ENCODE results near the gene BRD3.

BRD3 gene

DNA sequence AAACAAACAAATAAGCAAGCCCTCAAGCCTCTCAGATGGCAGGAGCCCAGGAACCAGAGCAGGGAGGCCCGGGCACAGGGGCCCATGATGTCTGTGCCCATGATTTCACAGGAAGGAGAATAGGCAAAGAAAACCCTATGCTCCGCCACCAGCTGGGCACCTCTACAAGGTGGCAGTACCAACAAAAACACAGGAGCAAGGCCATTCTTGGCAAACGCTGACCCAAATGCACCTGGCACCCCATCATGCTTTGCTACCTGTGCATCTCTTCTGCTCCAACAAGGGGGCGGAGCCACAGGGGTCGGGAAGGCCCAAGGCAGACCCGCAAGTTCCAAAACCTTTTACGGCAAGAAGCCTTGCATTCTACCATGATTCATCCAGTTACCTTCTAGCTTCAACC, 3.1 kb downstream of the BRD3 start:
- TF ChIP-seq, protein P1, sequence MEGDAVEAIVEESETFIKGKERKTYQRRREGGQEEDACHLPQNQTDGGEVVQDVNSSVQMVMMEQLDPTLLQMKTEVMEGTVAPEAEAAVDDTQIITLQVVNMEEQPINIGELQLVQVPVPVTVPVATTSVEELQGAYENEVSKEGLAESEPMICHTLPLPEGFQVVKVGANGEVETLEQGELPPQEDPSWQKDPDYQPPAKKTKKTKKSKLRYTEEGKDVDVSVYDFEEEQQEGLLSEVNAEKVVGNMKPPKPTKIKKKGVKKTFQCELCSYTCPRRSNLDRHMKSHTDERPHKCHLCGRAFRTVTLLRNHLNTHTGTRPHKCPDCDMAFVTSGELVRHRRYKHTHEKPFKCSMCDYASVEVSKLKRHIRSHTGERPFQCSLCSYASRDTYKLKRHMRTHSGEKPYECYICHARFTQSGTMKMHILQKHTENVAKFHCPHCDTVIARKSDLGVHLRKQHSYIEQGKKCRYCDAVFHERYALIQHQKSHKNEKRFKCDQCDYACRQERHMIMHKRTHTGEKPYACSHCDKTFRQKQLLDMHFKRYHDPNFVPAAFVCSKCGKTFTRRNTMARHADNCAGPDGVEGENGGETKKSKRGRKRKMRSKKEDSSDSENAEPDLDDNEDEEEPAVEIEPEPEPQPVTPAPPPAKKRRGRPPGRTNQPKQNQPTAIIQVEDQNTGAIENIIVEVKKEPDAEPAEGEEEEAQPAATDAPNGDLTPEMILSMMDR (IDR thresholded peaks at IDR 0.05; ENCODE audit: low read depth, low read length): no peak
- no peak for DNase-seq (ENCODE audit: extremely low read depth, low read depth)

DNA sequence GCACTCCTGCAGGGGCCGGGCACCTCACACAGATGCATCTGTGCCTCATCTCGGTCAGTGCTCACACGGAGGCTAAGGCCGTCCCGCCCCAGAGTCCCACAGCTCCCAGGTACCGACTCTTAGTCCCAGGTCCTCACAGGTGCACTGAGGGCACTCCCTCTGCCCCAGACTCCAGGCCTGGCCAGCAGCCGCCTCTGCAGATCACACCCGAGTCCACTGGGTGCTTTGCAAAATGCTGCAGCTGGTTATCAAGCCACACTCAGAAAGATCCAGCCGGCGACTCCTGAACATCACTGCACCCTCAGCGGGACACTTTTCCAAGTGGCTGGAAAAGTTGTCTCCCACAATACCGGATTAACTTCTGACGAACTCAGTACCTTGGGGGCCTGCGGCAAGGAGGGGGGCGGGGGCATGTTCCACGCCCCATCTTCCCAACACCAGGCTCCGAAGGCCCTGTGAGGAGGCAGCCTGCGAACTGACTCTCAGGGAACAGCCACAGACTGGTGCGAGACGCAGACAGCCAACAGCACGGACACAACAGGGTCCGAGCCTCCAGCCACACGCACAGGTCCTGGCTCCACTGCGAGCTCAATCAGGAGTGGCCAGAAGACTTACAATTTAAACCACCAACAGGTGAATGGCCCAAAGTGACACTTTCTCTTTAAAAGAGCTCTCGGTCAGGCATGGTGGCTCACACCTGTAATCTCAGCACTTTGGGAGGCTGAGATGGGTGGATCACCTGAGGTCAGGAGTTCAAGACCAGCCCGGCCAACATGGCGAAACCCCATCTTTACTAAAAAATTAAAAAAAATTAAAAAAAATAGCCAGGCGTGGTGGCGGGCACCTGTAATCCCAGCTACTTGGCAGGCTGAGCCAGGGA, 4.0 kb downstream of the BRD3 start:
- DNase-seq (ENCODE audit: extremely low read depth, low read depth): no peak
- TF ChIP-seq, protein P1 (IDR thresholded peaks at IDR 0.05; ENCODE audit: low read depth, low read length): no peak

DNA sequence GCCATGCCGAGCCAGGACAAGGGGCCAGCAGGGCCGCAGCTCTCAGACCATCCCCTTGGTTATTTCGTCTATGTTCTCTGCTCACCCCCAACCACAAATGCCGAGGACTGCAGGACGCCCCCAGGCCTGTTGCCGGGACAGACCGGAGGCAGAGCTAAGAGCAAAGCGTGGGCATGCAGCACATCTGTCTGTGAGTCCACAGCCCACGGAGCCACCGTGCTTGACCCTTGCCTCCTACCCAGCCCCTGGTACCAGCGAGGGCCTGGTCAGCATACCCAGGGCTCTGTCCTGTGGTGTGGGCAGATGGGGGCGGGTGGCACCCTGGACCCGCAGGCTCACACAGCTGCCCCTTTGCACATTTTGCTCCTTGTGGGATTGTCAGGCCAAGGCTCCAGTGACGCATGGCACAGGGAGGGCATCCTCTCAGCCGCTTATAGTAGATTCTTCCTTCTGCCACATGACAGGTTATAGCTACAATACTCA, 4.7 kb downstream of the BRD3 start:
- no peak for DNase-seq (ENCODE audit: extremely low read depth, low read depth)
- TF ChIP-seq, protein P1 (IDR thresholded peaks at IDR 0.05; ENCODE audit: low read depth, low read length): no peak

DNA sequence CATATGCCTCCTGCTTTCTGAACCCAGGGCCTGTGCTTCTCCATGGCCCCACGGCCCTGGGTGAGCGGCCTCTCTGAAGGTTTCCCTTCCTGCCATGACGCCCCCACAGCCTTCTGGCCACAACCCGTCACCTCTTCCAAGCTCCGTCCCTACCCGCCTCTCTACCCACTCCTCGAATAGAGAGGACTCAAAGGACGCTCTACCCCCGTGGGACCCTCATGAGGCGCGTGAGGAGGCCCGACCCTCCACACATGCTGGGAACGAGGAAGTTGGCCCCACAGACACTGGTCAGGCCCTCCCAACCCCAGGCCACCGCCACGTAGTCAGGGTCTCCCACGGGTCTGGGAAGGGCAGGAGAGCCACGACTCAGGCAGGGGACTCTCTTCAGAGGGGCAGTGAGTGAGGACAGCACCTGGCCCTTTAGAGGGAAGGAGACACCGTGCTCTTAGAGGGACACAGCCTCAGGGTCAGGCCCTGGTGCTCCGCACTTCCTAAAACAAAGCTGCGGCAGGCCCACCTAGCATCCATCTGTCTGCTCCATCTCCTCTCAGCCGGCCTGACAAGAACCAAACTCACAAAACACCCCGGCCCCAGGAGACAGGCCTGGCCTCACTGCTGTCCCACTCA, 5.3 kb downstream of the BRD3 start:
- DNase-seq (ENCODE audit: extremely low read depth, low read depth): no peak
- TF ChIP-seq, protein P1 (IDR thresholded peaks at IDR 0.05; ENCODE audit: low read depth, low read length): no peak

DNA sequence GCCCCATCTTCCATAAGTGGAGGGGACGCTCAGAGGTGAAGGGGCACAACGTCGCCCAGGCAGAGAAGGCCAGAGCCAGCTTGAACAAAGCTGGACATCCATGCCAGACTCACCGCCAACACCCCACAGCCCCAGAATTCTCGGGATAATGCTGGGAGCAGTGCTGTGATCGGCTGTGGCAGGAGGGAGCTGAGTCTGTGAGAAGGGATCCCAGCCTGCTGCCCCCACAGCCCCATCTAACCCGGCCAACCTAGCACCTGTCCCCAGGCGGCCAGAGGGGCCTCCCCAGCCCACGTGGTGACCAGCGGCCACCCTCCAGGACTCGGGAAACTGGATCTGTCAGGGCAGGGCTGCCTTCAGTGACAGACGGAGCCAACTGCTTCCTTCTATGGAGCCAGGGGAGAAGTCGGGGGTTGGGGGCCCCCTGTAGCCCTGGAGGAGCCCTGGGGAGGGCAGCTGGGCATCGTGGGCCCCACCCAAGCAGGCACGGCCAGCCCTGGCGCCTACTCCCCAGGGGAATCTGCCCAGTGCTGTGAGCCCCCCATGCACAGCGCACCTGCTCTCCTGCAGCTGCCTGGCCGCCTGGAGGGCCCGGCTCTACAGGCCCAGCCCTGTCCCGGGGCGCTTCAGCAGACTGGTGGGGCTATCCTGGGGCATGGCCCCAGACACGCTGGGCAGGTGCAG, 6.0 kb downstream of the BRD3 start:
- no peak for DNase-seq (ENCODE audit: extremely low read depth, low read depth)
- TF ChIP-seq, protein P1 (IDR thresholded peaks at IDR 0.05; ENCODE audit: low read depth, low read length): no peak

DNA sequence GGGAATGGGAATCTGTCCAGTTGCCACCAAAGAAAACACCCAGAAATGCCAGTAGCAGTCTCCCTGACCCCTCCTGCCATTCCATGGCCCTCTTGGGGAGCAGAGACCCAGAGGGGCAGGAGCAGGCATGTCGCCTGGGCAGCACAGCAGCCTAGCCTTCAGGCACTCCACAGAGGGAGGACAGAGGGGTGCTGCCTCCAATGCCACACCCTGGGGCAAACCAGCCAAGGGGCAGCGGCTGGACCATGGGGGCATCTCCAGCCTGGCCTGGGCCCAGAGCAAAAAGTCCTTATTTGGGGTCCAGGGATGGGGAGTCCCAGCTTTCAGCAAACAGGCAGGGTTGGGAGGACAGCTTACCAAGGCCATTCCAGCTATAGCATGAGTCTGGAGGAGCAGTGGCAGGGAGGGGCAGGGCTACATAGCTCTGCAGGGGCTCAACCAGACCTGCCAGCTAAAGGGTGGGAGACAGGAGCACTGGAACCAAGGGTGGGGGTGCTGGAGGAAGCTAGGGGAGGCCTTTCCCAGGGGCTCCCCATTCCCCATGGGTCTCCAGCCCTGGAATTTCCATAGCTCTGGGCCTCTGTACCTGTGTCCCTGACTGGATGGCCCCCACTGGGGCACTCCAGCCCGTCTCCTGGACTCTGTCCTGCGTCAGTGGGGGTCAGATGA, 6.7 kb downstream of the BRD3 start:
- TF ChIP-seq, protein P1 (IDR thresholded peaks at IDR 0.05; ENCODE audit: low read depth, low read length): no peak
- DNase-seq (ENCODE audit: extremely low read depth, low read depth): no peak

All from AG09319 (cell line).